GF-D8 (cell line): ENCODE measurements around the gene ERBIN.
"Not testable (repeated sequence)": the region's sequence is repeated elsewhere in the genome, so short reads cannot be mapped to it uniquely, and the experiment has no call there.

Experiments
- DNase-seq: peaks from one replicate; lab custom pipeline; 2025; lab: John Stamatoyannopoulos, UW

The ERBIN gene

DNA sequence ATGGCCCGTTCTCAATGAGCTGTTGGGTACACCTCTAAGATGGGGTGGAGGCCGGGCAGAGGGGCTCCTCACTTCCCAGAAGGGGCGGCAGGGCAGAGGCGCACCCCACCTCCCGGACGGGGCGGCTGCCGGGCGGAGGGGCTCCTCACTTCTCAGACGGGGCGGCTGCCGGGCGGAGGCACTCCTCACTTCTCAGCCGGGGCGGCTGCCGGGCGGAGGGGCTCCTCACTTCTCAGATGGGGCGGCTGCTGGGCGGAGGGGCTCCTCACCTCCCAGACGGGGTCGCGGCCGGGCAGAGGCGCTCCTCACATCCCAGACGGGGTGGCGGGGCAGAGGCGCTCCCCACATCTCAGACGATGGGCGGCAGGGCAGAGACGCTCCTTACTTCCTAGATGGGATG lies 31.3 kb downstream of the ERBIN start:
- not testable (repeated sequence) for DNase-seq

DNA sequence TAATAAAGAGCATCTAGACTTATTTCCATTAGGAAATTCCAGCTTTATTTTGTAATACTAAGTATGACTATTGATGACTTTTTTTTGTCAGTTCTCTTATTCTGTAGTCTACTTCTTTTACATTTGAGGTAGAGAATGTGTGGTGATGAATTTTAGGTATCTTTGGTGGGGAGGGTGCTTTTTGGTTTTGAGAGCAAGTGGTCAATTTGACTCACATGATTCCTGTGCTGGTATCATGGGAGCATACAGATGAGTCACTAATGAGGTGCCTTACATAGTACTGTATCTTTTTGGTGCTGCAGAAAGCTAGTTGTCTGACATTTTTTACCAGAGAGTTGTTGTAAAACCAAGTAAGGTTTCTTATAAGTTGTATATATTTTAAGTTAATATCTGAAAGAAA lies 35.3 kb downstream of the ERBIN start:
- DNase-seq, result no peak

DNA sequence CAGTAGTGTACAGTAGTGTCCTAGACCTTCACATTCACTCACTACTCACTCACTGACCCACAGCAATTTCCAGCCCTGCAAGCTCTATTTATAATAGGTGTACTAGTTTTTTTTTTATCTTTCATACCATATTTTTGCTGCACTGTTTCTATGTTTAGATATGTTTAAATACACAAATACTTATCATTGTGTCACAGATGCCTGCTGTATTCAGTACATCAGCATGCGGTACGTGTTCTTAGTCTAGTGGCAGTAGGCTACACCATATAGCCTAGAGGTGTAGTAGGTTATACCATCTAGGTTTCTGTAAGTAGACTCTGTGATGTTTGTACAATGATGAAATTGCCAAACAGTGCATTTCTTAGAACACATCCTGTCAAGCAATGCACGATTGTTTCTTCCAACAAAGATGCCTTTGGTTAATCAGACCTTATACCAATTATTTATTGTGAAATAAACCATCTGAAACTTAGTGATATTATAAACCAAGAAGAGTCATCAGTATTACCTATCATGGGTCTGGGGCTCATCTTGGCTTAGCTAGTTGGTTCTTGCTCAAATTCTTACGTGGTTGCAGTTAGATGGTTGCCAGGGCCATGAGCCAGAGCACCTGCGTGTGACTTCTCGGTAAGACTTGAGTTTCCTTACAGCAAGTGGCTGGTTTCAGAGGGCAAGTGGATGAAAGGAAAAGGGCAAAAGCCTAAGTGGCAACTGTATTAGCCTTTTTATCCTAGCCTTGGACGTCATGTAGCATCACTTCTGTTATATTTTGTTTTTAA lies 41.1 kb downstream of the ERBIN start:
- DNase-seq, result no peak

DNA sequence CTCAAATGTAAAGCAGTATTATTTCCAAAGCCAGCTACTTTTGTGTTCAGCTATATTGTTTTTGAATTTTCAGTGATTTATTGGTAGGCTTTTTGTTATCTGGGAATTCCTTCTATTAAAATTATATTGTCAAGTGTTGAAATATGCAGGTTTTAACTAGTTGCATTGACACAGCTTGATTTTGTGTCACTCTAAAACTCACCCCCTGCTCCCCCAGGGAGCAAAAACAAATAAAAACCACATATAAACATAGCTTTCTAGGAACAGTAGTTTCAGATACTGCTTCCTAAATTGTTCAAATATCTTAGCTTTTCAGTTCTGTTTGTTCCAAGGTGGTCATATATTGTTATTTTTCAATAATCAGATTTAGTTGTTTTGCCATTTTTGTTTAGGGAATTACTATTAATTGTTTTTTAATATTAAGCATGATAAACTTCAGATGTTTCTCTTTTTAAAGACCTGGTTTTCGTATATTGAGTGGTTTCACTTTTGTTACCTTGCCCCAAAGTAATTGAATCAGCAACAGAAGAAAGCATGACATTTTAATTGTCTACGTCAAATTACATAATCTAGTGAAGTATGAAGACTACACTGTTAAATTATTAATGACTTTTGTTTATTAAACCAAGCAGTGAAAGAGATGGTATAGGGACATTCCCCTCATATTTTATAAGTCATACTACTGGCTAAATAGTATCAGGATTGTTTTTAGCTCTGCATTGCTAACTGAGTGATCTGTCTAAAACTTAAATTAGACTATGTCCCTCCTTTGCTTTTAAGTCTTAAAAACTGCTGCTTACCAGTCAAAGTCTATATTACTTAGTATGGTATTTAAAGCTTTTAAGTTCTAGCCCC lies 43.4 kb downstream of the ERBIN start:
- no peak for DNase-seq

DNA sequence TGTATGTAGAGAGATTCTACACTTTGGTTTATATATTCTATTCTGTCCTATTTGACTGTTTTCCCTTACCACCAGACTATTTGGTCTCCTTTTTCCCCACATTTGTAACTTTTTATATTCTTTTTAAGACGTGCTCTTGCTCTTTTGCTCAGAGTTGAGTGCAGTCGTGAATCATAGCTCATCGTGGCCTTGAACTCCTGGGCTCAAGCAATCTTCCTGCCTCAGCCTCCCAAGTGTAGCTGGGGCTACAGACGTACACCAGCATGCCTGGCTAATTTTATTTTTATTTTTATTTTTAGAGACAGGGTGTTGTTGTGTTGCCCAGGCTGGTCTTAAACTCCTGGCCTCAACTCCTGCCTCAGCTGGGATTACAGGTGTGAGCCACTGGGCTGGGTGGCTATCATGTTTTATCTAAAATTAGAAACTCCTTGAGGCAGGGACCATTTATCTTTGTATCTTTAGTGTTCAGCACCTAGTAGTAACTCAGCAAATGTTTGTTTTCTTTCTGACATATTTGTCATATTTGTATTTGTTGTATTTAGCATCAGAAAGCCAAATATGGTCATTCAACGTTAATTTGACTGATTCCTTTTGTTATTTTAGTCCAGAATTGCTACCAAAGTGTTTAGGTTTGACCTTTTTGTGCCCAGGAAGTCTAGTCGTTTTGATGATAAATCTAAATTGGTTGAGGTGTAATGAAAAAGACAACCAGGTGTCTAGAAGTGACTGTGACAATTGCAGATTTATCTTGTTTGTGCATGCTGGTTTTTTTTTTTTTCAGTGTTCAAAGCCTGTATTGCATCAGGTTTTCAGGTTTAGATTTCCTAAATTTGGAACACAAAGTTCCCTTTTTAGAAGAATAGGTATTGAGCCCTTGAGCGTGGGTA lies 44.3 kb downstream of the ERBIN start:
- no peak for DNase-seq

DNA sequence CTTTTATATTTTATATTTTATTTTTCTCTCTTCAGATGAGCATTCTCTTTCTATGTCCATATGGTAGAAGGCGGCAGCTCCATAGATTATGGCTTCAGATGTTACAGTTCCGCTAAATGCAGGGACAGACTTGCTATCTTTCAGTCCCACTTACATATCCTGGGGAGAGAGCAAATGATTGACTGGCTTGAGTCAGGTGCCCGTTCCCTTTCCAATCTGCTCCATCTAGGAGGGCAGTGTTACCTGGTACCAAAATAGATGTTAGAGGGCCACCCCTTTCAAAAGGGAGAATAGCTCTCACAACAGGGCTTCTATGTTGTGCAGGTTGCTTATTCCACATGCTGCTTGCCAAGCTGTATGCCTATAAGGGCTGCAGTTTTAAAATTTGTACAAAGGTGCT lies 45.3 kb downstream of the ERBIN start:
- DNase-seq, result no peak

DNA sequence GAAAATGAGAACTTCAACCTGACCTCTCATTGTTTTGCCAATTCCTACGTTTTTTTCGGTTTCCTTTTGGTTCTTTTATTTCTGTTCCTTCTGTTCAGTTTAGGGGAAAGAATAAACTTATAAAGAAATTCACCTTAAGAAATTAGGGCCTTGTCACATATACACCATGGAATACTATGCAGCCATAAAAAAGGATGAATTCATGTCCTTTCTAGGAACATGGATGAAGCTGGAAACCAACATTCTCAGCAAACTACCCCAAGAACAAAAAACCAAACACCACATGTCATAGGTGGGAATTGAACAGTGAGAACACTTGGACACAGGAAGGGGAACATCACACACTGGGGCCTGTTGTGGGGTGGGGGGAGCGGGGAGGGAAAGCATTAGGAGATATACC lies 46.5 kb downstream of the ERBIN start:
- not testable (repeated sequence) for DNase-seq

DNA sequence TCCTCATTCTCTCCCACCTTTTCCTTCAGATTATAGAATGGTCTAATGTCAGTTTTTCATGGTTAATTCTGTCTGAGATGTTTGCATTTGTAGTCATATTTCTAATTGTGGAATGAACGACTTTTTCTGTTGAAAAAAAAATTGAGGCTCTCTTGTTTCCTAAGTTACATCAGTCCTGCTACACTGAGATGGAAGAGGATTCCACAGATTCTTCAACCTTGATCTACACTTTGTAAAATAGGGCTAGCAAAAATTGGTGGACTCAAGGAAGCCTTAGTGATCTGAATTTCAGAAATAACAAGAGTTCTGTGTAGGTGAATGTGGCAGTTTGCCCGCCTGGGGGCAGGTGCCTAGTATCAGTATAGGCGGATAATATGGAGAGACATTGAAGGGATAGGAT lies 51.9 kb downstream of the ERBIN start:
- no peak for DNase-seq

DNA sequence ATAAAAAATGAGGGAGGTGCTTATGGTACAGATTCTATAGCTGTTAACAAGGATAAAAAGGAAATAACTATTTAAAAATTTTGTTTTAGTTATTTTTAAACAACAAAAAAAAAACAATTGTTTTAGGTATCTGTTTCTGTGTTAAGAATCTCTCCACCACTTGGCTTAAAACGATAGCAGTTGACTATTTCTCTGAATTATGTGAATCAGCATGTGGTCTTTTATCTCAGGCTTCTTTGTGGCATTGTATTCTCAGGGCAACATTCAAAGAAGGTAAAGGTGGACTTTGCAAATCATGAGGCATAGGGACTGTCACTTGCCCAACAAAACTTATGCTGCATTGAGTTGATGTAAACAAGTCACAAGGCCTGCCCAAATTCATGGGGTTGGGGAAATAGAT lies 55.2 kb downstream of the ERBIN start:
- no peak for DNase-seq

DNA sequence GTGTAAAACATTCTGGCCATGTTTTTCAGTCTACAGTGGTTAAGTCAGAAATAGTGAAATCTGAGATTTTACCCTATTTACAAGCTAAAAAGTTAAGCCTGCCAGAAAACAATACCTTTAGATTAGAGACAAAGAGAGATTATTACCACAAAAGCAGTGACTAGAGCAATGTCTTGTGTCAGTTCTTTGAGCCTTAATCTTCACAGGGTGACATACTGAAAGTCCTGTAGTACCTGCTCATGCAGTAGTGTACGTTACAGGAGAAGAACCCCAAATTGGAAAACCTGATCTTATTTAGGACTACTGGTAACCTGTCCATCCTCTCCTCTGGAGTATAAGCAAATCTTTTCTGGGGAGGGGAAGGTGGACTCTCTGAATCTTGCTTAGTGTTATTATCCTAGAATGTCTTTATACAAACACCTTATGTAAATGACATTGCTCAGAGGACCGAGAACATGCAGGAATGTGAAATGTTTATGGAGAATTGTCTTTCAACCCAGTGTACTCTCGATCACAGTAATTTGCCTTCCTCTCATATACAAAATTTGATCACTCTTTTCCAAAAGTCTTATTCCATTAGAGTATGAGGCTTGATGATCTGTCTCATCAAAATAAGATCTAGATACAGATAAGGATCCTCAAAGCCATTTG lies 55.7 kb downstream of the ERBIN start:
- DNase-seq, result no peak

DNA sequence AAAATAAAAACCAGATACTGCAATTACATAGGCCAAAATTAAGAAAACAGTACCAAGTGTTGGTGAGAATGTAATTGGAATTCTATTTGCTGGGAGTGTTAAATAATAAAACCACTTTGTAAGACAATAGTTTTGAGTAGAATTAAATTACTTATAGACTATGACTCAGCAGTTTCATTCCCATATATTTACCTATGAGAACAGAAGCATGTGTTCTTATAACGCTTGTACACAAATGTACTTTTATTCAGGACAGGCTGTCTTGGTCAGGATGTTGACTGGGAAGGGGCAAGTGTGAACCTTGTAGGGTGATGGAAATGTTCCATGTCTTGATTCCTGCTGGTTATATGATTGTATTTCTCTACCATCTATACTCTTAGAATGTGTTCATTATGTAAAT lies 56.3 kb downstream of the ERBIN start:
- DNase-seq, result no peak

DNA sequence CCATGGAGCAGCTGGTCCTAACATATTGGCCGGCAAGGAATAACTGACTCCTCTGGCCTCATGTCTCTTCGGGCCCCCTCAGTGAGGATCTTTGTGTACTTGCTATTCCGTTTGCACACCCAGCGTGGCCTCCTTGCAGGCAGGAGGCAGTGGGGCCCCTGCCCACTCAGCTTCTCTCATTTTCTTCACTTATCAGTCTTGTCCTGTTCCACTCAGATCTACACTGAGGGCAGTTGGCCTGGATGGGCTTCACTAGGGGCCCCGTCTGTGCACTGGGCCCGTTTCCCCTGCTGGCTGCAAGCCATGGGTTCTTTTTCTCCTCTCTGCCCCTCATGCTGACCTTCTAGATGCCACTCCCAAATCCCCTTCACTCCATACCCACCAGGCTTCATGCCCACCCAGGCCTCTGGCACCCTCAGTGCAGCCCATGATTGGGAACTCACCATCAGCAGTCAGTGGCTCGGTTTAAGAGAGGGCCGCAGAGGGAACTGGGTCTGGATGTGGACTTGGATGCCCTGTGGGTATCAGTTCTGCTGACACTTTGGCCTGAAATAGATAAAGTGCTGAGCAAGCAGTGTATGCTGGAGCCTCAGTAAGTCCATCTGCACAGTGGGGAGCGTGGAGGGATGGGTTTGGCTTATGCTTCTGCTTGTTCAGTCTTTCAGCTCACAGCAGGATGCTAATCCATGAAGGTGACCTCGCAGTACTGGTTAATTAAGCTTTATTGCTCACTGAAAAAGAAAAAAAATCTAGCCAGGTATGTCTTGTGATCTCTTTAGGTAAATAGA lies 57.9 kb downstream of the ERBIN start:
- DNase-seq, result no peak

DNA sequence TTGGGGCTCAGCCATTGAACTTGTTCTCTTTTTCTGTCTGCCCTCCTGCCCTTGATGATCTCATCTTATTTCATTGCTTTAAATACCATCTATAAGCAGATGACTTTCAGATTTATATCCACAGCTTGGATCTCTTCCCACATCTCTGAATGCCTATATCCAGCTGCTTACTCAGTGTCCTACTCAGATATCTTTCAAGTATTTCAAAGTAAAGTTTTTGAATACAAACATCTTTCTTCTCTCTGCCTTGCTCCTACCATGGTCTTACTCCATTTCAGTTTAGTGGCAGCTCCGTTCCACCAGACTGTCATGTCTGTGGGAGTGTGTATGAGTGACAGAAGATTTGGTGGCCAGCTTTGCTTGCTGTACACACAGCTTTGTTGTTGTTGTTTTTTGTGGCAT lies 59.7 kb downstream of the ERBIN start:
- no peak for DNase-seq

DNA sequence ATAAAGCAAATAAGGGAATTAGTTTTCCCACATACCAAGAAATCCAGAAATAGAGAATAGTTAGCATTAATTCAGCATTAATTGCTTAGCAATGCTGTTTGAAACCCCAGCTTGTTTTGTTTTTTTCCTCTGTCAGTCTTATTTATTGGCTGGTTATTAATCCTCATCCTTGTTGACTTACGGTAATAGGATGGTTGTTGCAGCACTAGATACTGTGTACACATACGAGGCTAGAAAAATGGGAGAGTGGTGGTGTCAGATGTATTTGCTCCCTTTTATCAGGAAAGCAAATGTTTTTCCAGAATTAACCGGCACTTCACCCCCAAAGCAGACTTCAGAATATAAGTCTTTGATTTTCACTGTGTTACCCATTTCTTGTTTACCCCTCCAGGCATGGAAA lies 60.4 kb downstream of the ERBIN start:
- no peak for DNase-seq

DNA sequence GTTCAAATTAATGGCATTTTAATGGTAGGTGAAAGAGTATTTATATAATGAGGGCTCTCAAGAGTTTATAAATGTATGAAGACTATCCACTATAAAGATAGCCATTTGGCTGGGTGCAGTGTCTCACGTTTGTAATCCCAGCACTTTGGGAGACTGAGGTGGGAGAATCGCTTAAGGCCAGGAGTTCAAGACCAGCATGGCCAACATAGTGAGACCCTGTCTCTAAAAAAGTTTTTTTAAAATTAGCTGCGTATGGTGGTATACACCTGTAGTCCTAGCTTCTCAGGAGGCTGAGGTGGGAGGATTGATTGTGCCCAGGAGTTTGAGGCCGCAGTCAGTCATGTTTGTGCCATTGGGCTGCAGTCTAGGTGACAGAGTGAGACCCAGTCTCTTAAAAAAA lies 61.6 kb downstream of the ERBIN start:
- DNase-seq, result no peak

DNA sequence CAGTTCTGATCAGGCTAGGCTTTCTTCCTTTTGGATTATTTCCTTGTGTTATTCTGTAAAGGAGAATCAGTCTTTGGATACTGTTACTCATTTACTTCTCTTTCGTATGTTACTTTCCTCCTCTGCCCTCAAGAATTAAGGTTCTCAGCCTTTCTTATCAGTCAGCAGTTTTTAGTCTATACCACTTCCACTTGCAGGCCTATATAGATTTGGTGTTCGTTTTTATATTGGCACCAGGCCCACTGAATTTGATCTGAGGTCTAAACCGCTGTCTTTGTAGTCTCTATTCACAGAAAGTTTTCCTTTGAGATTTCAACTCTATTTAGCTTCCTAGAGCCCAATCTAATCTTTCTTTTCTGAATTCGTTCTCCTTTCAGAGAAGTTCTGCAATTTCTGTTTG lies 62.8 kb downstream of the ERBIN start:
- no peak for DNase-seq

DNA sequence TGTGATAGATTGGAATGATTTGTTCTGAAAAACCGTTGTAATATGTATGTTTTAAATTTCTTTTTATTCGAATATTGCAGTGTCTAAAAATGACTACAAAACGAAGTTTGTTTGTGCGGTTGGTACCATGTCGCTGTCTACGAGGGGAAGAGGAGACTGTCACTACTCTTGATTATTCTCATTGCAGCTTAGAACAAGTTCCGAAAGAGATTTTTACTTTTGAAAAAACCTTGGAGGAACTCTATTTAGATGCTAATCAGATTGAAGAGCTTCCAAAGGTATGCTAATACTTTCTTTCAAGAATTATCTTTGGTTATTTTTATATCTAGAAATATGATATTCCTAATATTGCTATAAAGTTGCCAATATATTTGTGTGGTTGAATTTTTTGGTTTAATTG lies 66.3 kb downstream of the ERBIN start:
- no peak for DNase-seq

DNA sequence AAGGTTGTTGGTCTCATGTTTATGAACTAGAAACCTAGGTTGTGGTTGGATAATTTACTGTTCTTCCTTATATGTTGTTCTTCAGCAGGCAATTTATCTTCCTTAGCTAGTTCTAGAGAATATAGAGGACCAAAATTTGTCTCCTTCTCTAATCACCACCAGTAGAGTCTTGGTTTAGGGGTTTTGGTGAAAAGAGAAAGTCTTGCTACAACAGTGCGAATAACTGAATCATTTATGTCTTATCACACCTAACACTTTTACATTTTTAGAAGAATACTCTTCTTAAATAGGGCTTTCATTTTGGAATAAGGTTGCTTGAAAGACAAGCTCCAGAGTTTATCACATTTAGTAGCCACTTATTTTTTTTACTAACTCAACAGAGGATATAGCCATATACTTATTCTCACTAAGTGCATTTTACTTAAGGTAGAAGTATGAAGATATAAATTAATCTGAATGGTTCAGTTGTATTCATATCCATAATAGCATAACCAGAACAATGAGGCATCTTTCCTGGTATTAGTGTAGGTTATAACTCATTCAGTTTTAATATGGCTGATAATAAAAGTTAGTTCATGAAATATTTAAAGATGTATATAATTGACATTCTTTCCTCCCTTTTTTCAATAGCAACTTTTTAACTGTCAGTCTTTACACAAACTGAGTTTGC lies 67.9 kb downstream of the ERBIN start:
- no peak for DNase-seq

DNA sequence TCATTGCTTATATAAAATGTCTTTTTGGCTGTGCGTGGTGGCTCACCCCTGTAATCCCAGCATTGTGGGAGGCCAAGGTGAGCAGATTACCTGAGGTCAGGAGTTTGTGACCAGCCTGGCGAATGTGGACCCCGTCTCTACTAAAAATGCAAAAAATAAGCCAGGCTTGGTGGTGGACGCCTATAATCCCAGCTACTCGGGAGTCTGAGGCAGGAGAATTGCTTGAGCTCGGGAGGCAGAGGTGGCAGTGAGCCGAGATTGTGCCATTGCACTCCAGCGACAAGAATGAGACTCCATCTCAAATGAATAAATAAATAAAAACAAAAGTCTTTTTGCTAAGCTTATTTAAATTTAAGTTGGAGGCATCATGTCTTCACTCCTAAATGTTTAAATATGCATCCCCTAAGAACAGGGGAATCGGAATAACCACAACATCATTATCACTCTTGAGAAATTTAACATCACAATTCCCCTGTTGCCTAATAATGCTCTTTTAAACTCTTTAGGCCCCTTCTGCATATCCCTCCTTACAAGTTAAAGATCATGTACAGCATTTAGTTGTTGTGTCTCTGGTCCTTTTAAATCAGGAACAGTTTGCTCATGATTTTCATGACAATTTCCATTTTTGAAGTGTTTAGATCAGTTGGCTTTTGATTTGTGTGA lies 72.8 kb downstream of the ERBIN start:
- DNase-seq, result no peak

DNA sequence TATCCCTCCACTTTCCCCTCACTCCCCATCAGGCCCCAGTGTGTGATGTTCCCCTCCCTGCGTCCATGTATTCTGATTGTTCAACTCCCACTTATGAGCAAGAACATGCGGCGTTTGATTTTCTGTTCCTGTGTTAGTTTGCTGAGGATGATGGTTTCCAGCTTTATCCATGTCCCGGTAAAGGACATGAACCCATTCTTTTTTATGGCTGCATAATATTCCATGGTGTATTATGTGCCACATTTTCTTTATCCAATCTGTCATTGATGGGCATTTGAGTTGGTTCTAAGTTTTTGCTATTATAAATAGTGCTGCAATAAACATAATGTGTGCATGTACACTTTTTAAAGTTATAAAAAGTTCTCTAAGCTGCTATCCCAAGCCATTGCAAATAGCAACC lies 75.6 kb downstream of the ERBIN start:
- DNase-seq, result no peak
